CD14-positive monocyte (primary cell): Measurements from ENCODE around the gene PKHD1. TPM values are rescaled to one million over a fixed set of nuclear protein-coding genes. Genes with fewer than 3 reads are reported as not detected.

Source experiments
- DNase-seq, 3 donors: peaks; one replicate each; pipeline ENCODE4 v3.0.0-alpha.2; 2011 to 2022
- H2AFZ ChIP-seq: 2 replicates; pipeline ENCODE4 v1.6.0; 2012; ENCODE audit warnings: mild to moderate bottlenecking, low read depth, low read length, inconsistent platforms; ENCODE audit not compliant: insufficient read depth, poor library complexity, severe bottlenecking
- H3K27ac ChIP-seq, 2 donors: 1 replicate in 1 of 2; 2 replicates in 1 of 2; pipeline ENCODE4 v1.5.1; 2012 to 2013; ENCODE audit warnings: low read length in 2 of 2, control low read depth in 1 of 2, inconsistent platforms in 1 of 2, low read depth in 1 of 2, mild to moderate bottlenecking in 1 of 2
- H3K27me3 ChIP-seq, 2 donors: one replicate each; pipeline versions ENCODE4 v1.6.0 to v1.6.1; 2011 to 2013; ENCODE audit warnings: low read length in 2 of 2; ENCODE audit not compliant: control insufficient read depth in 2 of 2, insufficient read depth in 2 of 2
- H3K36me3 ChIP-seq, 2 donors: replicated peaks in 1 of 2; 1 replicate in 1 of 2; 2 replicates in 1 of 2; pipeline versions ENCODE4 v1.5.1 to v1.6.1; 2012 to 2013; ENCODE audit warnings: low read length in 2 of 2, control low read depth in 1 of 2, inconsistent platforms in 1 of 2, mild to moderate bottlenecking in 1 of 2; ENCODE audit not compliant: insufficient read depth in 2 of 2, control insufficient read depth in 1 of 2
- H3K4me1 ChIP-seq, 2 donors: 1 replicate in 1 of 2; 2 replicates in 1 of 2; pipeline versions ENCODE4 v1.5.1 to v1.6.1; 2012 to 2013; ENCODE audit warnings: low read length in 2 of 2, control low read depth in 1 of 2, inconsistent platforms in 1 of 2, mild to moderate bottlenecking in 1 of 2, moderate library complexity in 1 of 2; ENCODE audit not compliant: insufficient read depth in 2 of 2, control insufficient read depth in 1 of 2
- H3K4me2 ChIP-seq: replicated peaks from 2 replicates; pipeline ENCODE3; 2012; ENCODE audit warnings: low read length, moderate library complexity, mild to moderate bottlenecking; ENCODE audit not compliant: poor library complexity, severe bottlenecking; ENCODE audit errors: extremely low read depth
- H3K4me3 ChIP-seq, 3 experiments: fragments of 200-600 bp in 1 of 3; sonication (generic) in 1 of 3; replicated peaks in 1 of 3; 1 replicate in 2 of 3; 2 replicates in 1 of 3; pipeline ENCODE4 v1.5.1; 2011 to 2013; ENCODE audit warnings: low read length in 3 of 3, mild to moderate bottlenecking in 3 of 3, control low read depth in 2 of 3, low read depth in 2 of 3, inconsistent platforms in 1 of 3, moderate library complexity in 1 of 3
- H3K79me2 ChIP-seq: 2 replicates; pipeline ENCODE4 v1.6.0; 2012; ENCODE audit warnings: mild to moderate bottlenecking, control low read depth, inconsistent platforms, low read length, moderate library complexity; ENCODE audit not compliant: insufficient read depth
- H3K9ac ChIP-seq: 2 replicates; pipeline ENCODE4 v1.6.0; 2017; ENCODE audit warnings: low read length, mild to moderate bottlenecking; ENCODE audit not compliant: insufficient read depth, poor library complexity, severe bottlenecking
- H3K9me3 ChIP-seq, 2 donors: replicated peaks in 1 of 2; 1 replicate in 1 of 2; 2 replicates in 1 of 2; pipeline versions ENCODE4 v1.5.1 to v1.6.1; 2012 to 2013; ENCODE audit warnings: low read length in 2 of 2, control low read depth in 1 of 2; ENCODE audit not compliant: control insufficient read depth in 1 of 2, insufficient read depth in 1 of 2
- H4K20me1 ChIP-seq: 2 replicates; pipeline ENCODE4 v1.6.0; 2012; ENCODE audit warnings: mild to moderate bottlenecking, low read length, control low read depth, moderate library complexity; ENCODE audit not compliant: insufficient read depth
- H3K27ac Mint-ChIP-seq, 7 donors: one replicate each; pipeline ENCODE4 v1.8.0; 2020; ENCODE audit warnings: mild to moderate bottlenecking in 7 of 7, mixed read lengths in 7 of 7, moderate library complexity in 6 of 7, inconsistent platforms in 2 of 7
- H3K27me3 Mint-ChIP-seq, 3 donors: one replicate each; pipeline ENCODE4 v1.8.0; 2021 to 2022; ENCODE audit warnings: low read depth in 3 of 3, mild to moderate bottlenecking in 3 of 3, mixed read lengths in 3 of 3, moderate library complexity in 3 of 3, inconsistent platforms in 1 of 3
- H3K36me3 Mint-ChIP-seq, 2 donors: one replicate each; pipeline ENCODE4 v1.8.0; 2020; ENCODE audit warnings: mixed read lengths in 2 of 2, inconsistent platforms in 1 of 2, mild to moderate bottlenecking in 1 of 2
- H3K4me1 Mint-ChIP-seq: one replicate; pipeline ENCODE4 v1.8.0; 2020; ENCODE audit warnings: mild to moderate bottlenecking, mixed read lengths
- H3K4me3 Mint-ChIP-seq, 2 donors: one replicate each; pipeline ENCODE4 v1.8.0; 2020; ENCODE audit warnings: mild to moderate bottlenecking in 2 of 2, mixed read lengths in 2 of 2, moderate library complexity in 1 of 2
- H3K9me3 Mint-ChIP-seq, 7 donors: one replicate each; pipeline ENCODE4 v1.8.0; 2020 to 2022; ENCODE audit warnings: mixed read lengths in 7 of 7, mild to moderate bottlenecking in 6 of 7, moderate library complexity in 6 of 7, inconsistent platforms in 2 of 7
- WGBS: methylation state at CpG from one replicate; pipeline ENCODE4 v1.1.5; 2013; ENCODE audit warnings: missing lambda C conversion rate; ENCODE audit not compliant: insufficient coverage; 5-methylcytosine and 5-hydroxymethylcytosine counted together
- intact Hi-C, 2 donors: fragments of 100-400 bp; cut with micrococcal nuclease; formaldehyde crosslinking; loops; one replicate each; pipeline versions ENCODE4 v1.15.0 to v1.15.1; 2023
- polyA plus RNA-seq, 3 donors: library from polyadenylated mRNA; depleted of rRNA in 1 of 3; unstranded in 2 of 3; stranded (reverse) in 1 of 3; fragments of 300-500 nt in 2 of 3; fragments of >200 nt in 1 of 3; fragmentation: Illumina TruSeq in 2 of 3; gene quantifications; 1 replicate in 2 of 3; 2 replicates in 1 of 3; pipeline ENCODE4 v1.2.3, GENCODE V29; 2012 to 2021
- TF ChIP-seq, protein P1 (sequence below): fragments of 200-600 bp; IDR thresholded peaks from one replicate; pipeline ENCODE4 v1.8.0; 2022; ENCODE audit warnings: antibody characterized with exemption, mild to moderate bottlenecking

PKHD1 gene
- polyA plus RNA-seq, 3 donors, result not detected

DNA sequence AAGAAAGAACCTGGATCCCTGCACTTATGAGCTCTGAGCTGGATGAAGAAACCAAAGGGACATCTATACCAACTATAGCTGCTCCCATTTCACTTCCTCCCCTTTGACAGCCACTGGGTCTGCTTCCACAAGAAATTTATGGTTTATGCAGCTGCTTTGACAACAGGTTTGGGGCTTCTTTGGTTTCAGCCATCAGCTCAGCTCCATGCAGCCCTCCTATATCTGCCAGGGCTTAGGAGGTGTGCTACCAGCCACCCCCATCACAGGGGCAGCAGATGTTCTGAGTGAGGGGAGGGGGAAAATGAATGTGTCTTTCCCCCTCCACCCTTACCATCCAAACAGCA lies 29.2 kb upstream of the PKHD1 start:
- no peaks in the 10 kb centered on the region for H3K4me1 Mint-ChIP-seq
- no peaks in the 10 kb centered on the region for H3K79me2 ChIP-seq
- no peaks in the 10 kb centered on the region for H3K27me3 Mint-ChIP-seq
- no peaks in the 10 kb centered on the region for H4K20me1 ChIP-seq
- no peak overlapping the region for H2AFZ ChIP-seq
- H3K27ac Mint-ChIP-seq, result no peak overlapping the region
- H3K27me3 ChIP-seq, result no peaks in the 10 kb centered on the region
- H3K36me3 ChIP-seq, result no peaks in the 10 kb centered on the region
- no peaks in the 10 kb centered on the region for H3K4me1 ChIP-seq
- TF ChIP-seq, protein P1, sequence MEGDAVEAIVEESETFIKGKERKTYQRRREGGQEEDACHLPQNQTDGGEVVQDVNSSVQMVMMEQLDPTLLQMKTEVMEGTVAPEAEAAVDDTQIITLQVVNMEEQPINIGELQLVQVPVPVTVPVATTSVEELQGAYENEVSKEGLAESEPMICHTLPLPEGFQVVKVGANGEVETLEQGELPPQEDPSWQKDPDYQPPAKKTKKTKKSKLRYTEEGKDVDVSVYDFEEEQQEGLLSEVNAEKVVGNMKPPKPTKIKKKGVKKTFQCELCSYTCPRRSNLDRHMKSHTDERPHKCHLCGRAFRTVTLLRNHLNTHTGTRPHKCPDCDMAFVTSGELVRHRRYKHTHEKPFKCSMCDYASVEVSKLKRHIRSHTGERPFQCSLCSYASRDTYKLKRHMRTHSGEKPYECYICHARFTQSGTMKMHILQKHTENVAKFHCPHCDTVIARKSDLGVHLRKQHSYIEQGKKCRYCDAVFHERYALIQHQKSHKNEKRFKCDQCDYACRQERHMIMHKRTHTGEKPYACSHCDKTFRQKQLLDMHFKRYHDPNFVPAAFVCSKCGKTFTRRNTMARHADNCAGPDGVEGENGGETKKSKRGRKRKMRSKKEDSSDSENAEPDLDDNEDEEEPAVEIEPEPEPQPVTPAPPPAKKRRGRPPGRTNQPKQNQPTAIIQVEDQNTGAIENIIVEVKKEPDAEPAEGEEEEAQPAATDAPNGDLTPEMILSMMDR, result no peak
- H3K4me3 ChIP-seq, result no peak overlapping the region
- intact Hi-C loops, result no loop called here
- no peak for DNase-seq
- H3K9me3 Mint-ChIP-seq, result peaks cover 2 to 11% (median 6%) of the 10 kb centered on the region in 7 donors
- no peak overlapping the region for H3K9ac ChIP-seq
- no peak overlapping the region for H3K4me3 Mint-ChIP-seq
- H3K4me2 ChIP-seq, result no peak overlapping the region
- no peaks in the 10 kb centered on the region for H3K36me3 Mint-ChIP-seq
- no peak overlapping the region for H3K27ac ChIP-seq
- H3K9me3 ChIP-seq, result peaks cover 0 to 4% of the 10 kb centered on the region in 2 donors

DNA sequence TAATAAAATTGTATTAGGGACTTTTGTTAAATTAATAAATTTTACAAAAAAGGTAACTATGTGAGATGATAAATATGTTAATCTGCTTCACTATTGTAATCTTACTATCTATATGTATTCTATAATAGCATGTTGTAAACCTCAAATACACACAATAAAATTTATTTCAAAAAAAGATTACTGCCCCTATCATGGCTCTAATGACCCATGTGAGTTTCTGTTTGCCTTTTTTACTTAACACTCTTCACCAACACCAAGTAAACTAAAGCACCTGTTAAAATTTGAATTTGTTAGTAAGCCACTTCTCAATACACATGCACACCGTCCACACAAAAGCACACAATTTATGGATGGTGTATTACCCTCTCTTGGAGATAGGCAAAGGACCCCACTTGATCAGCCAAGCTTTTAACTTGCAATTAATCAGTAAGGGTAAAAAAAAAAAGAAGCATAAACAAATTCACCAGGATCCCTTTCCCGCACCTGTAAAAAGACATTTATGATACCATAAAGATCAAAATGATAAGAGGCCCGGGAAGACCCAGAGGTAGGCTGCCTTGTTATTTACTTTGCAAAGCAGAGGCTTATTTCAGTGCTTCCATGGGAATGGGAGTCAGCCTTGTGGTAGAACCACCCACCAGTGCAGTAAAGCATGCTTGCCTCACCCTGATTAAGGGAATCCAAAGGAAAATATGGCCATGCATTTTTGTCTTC lies 28.6 kb upstream of the PKHD1 start:
- H3K4me3 ChIP-seq, result no peak overlapping the region
- no peaks in the 10 kb centered on the region for H3K36me3 Mint-ChIP-seq
- WGBS, result no CpG with 5 or more reads among the region's 3 CpGs
- H3K27me3 ChIP-seq, result no peaks in the 10 kb centered on the region
- TF ChIP-seq, protein P1, result no peak
- H3K4me1 ChIP-seq, result no peaks in the 10 kb centered on the region
- no peak for DNase-seq
- no peaks in the 10 kb centered on the region for H3K79me2 ChIP-seq
- H3K4me3 Mint-ChIP-seq, result no peak overlapping the region
- no peaks in the 10 kb centered on the region for H3K36me3 ChIP-seq
- no peak overlapping the region for H3K27ac Mint-ChIP-seq
- no peaks in the 10 kb centered on the region for H3K27me3 Mint-ChIP-seq
- intact Hi-C loops, result no loop called here
- no peak overlapping the region for H3K4me2 ChIP-seq
- no peaks in the 10 kb centered on the region for H4K20me1 ChIP-seq
- no peaks in the 10 kb centered on the region for H3K4me1 Mint-ChIP-seq
- H3K9me3 Mint-ChIP-seq, result peaks cover 4 to 11% (median 8%) of the 10 kb centered on the region in 7 donors
- H3K27ac ChIP-seq, result no peak overlapping the region
- H3K9ac ChIP-seq, result no peak overlapping the region
- peaks cover 0 to 7% of the 10 kb centered on the region in 2 donors for H3K9me3 ChIP-seq
- no peak overlapping the region for H2AFZ ChIP-seq
